ENCODE results near the gene NLRC3. TPM values are rescaled to one million over a fixed set of nuclear protein-coding genes. Genes with fewer than 3 reads are reported as not detected.

NLRC3 gene
- total and polyA plus RNA-seq, 2 donors (not counting 1 experiment from before 2014, with no cell fraction given) = 28.8 to 35.7 TPM

- Histone ChIP-seq H3K4me2 (replicated peaks; ENCODE audit: low read depth, low read length, poor library complexity, severe bottlenecking) (no peak overlapping the region), H3K79me2 (ENCODE audit: control insufficient read depth, insufficient read depth, low read length) (no peaks in the 10 kb centered on the region), H3K27ac (ENCODE audit: low read length in 2 of 2) (no peak overlapping the region), H2AFZ (ENCODE audit: insufficient read depth, low read depth, low read length, poor library complexity, severe bottlenecking) (no peak overlapping the region), H3K9me3 (ENCODE audit: control extremely low read depth in 1 of 3, control insufficient read depth in 2 of 3, insufficient read depth in 1 of 3, low read length in 2 of 3) (no peaks in the 10 kb centered on the region), H3K4me3 (ENCODE audit: control extremely low read depth in 1 of 5, extremely low read depth in 1 of 5, insufficient read depth in 1 of 5, low read depth in 2 of 5, low read length in 4 of 5) (no peak overlapping the region), H3K4me1 (ENCODE audit: control insufficient read depth in 2 of 2, insufficient read depth in 2 of 2, low read length in 2 of 2) (no peaks in the 10 kb centered on the region), H3K9ac (ENCODE audit: low read length) (no peak overlapping the region), H3K36me3 (replicated peaks in 1 of 2; ENCODE audit: control extremely low read depth in 1 of 2, control insufficient read depth in 1 of 2, extremely low read depth in 1 of 2, insufficient read depth in 2 of 2, low read length in 1 of 2) (peaks cover 0 to 11% of the 10 kb centered on the region in 2 experiments), H4K20me1 (ENCODE audit: control insufficient read depth, insufficient read depth, low read length, poor library complexity, severe bottlenecking) (no peaks in the 10 kb centered on the region), H3K27me3 (replicated peaks in 1 of 4; ENCODE audit: control extremely low read depth in 1 of 4, control insufficient read depth in 3 of 4, insufficient read depth in 4 of 4, low read length in 3 of 4) (no peaks in the 10 kb centered on the region)
- WGBS (ENCODE audit: insufficient coverage) = 100% methylated on average over 2 of the region's 2 CpGs
- no peak overlapping the region for H3K27ac Mint-ChIP-seq
- ATAC-seq (ENCODE audit: low read depth) = no peak
- H3K27me3 Mint-ChIP-seq = no peaks in the 10 kb centered on the region
- no peaks in the 10 kb centered on the region for H3K4me1 Mint-ChIP-seq
- no peak for DNase-seq
- no peaks in the 10 kb centered on the region for H3K9me3 Mint-ChIP-seq (ENCODE audit: insufficient read depth)
- CTCF ChIA-PET = no interaction called here
- intact Hi-C loops (cut with micrococcal nuclease) = no loop called here
- TF ChIP-seq EZH2 (IDR thresholded peaks at IDR 0.05; ENCODE audit: borderline replicate concordance, insufficient read depth, low read depth, low read length, poor library complexity, severe bottlenecking) = no peak
- TF ChIP-seq CTCF (IDR thresholded peaks at IDR 0.05) = no peak
- no peak overlapping the region for H3K4me3 Mint-ChIP-seq
- POLR2A ChIA-PET = no interaction called here
Measured at GRCh38 chr16:3519581-3519980, 57.6 kb downstream of the NLRC3 start.

GRCh38 chr16:3518986-3519348, 58.2 kb downstream of the NLRC3 start:
- POLR2A ChIA-PET = no interaction called here
- DNase-seq = no peak
- H3K4me1 ChIP-seq (ENCODE audit: control insufficient read depth in 2 of 2, insufficient read depth in 2 of 2, low read length in 2 of 2) = no peaks in the 10 kb centered on the region
- H2AFZ ChIP-seq (ENCODE audit: insufficient read depth, low read depth, low read length, poor library complexity, severe bottlenecking) = no peak overlapping the region
- TF ChIP-seq CTCF (IDR thresholded peaks at IDR 0.05) (no peak), EZH2 (IDR thresholded peaks at IDR 0.05; ENCODE audit: borderline replicate concordance, insufficient read depth, low read depth, low read length, poor library complexity, severe bottlenecking) (no peak)
- WGBS (ENCODE audit: insufficient coverage) = 93% methylated on average over 8 of the region's 8 CpGs
- intact Hi-C loops (cut with micrococcal nuclease) = no loop called here
- H3K9ac ChIP-seq (ENCODE audit: low read length) = no peak overlapping the region
- no peaks in the 10 kb centered on the region for H3K27me3 Mint-ChIP-seq
- no peaks in the 10 kb centered on the region for H3K4me1 Mint-ChIP-seq
- H3K27ac ChIP-seq (ENCODE audit: low read length in 2 of 2) = no peak overlapping the region
- no peaks in the 10 kb centered on the region for H3K27me3 ChIP-seq (replicated peaks in 1 of 4; ENCODE audit: control extremely low read depth in 1 of 4, control insufficient read depth in 3 of 4, insufficient read depth in 4 of 4, low read length in 3 of 4)
- no peak overlapping the region for H3K27ac Mint-ChIP-seq
- no peaks in the 10 kb centered on the region for H3K9me3 Mint-ChIP-seq (ENCODE audit: insufficient read depth)
- no peaks in the 10 kb centered on the region for H3K79me2 ChIP-seq (ENCODE audit: control insufficient read depth, insufficient read depth, low read length)
- no peaks in the 10 kb centered on the region for H4K20me1 ChIP-seq (ENCODE audit: control insufficient read depth, insufficient read depth, low read length, poor library complexity, severe bottlenecking)
- no peak overlapping the region for H3K4me3 ChIP-seq (ENCODE audit: control extremely low read depth in 1 of 5, extremely low read depth in 1 of 5, insufficient read depth in 1 of 5, low read depth in 2 of 5, low read length in 4 of 5)
- H3K9me3 ChIP-seq (ENCODE audit: control extremely low read depth in 1 of 3, control insufficient read depth in 2 of 3, insufficient read depth in 1 of 3, low read length in 2 of 3) = no peaks in the 10 kb centered on the region
- CTCF ChIA-PET = no interaction called here
- peaks cover 0 to 12% of the 10 kb centered on the region in 2 experiments for H3K36me3 ChIP-seq (replicated peaks in 1 of 2; ENCODE audit: control extremely low read depth in 1 of 2, control insufficient read depth in 1 of 2, extremely low read depth in 1 of 2, insufficient read depth in 2 of 2, low read length in 1 of 2)
- no peak for ATAC-seq (ENCODE audit: low read depth)
- H3K4me2 ChIP-seq (replicated peaks; ENCODE audit: low read depth, low read length, poor library complexity, severe bottlenecking) = no peak overlapping the region
- H3K4me3 Mint-ChIP-seq = no peak overlapping the region
